HL-60 (cell line): Measurements from ENCODE around the gene CDYL2.

Source experiments
- POLR2AphosphoS5 ChIP-seq: IDR thresholded peaks from 2 replicates; pipeline ENCODE4 v1.6.1; 2012; ENCODE audit warnings: low read depth
- TF ChIP-seq, protein P1 (sequence below): IDR thresholded peaks from 2 replicates; pipeline ENCODE4 v1.6.1; 2012; ENCODE audit warnings: low read depth; ENCODE audit not compliant: insufficient replicate concordance
- TF ChIP-seq, protein P2 (sequence below): IDR thresholded peaks from one replicate; pipeline ENCODE4 v1.5.1; 2011; ENCODE audit warnings: low read length, control low read depth, inconsistent platforms; ENCODE audit not compliant: insufficient read depth

DNA sequence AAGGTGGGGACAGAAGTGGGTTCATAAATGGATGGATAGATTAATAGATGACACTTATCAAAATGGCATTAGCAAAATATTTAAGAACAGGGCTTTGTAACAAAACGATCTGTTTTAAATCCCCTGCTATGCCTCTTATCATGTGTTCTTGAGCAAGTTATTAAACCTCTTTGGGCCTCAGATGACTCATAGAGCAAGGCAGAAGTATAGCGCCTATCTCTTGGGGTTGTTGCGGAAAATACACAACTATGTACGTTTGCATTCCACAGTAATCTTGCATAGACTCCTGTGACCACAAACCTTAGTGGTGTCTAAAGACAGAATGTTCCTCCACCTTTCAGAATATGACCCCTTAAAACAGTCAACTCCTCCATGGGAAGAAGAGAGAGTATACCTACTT is 116.8 kb downstream of the CDYL2 start:
- TF ChIP-seq, protein P1, sequence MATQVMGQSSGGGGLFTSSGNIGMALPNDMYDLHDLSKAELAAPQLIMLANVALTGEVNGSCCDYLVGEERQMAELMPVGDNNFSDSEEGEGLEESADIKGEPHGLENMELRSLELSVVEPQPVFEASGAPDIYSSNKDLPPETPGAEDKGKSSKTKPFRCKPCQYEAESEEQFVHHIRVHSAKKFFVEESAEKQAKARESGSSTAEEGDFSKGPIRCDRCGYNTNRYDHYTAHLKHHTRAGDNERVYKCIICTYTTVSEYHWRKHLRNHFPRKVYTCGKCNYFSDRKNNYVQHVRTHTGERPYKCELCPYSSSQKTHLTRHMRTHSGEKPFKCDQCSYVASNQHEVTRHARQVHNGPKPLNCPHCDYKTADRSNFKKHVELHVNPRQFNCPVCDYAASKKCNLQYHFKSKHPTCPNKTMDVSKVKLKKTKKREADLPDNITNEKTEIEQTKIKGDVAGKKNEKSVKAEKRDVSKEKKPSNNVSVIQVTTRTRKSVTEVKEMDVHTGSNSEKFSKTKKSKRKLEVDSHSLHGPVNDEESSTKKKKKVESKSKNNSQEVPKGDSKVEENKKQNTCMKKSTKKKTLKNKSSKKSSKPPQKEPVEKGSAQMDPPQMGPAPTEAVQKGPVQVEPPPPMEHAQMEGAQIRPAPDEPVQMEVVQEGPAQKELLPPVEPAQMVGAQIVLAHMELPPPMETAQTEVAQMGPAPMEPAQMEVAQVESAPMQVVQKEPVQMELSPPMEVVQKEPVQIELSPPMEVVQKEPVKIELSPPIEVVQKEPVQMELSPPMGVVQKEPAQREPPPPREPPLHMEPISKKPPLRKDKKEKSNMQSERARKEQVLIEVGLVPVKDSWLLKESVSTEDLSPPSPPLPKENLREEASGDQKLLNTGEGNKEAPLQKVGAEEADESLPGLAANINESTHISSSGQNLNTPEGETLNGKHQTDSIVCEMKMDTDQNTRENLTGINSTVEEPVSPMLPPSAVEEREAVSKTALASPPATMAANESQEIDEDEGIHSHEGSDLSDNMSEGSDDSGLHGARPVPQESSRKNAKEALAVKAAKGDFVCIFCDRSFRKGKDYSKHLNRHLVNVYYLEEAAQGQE, result no peak
- TF ChIP-seq, protein P2, sequence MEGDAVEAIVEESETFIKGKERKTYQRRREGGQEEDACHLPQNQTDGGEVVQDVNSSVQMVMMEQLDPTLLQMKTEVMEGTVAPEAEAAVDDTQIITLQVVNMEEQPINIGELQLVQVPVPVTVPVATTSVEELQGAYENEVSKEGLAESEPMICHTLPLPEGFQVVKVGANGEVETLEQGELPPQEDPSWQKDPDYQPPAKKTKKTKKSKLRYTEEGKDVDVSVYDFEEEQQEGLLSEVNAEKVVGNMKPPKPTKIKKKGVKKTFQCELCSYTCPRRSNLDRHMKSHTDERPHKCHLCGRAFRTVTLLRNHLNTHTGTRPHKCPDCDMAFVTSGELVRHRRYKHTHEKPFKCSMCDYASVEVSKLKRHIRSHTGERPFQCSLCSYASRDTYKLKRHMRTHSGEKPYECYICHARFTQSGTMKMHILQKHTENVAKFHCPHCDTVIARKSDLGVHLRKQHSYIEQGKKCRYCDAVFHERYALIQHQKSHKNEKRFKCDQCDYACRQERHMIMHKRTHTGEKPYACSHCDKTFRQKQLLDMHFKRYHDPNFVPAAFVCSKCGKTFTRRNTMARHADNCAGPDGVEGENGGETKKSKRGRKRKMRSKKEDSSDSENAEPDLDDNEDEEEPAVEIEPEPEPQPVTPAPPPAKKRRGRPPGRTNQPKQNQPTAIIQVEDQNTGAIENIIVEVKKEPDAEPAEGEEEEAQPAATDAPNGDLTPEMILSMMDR, result no peak
- TF ChIP-seq POLR2AphosphoS5, result no peak
